Thoracic aorta (tissue), 2 donors: Measurements from ENCODE around the gene COL5A3. TPM values are rescaled to one million over a fixed set of nuclear protein-coding genes. Genes with fewer than 3 reads are reported as not detected.

Experiments used
- ATAC-seq: fragments of 150-250 bp; one replicate; pipeline ENCODE4 v1.8.0; 2017; ENCODE audit warnings: low read depth; ENCODE audit not compliant: insufficient number of reproducible peaks, low FRiP score
- DNase-seq: peaks from one replicate; pipeline ENCODE4 v3.0.0-alpha.2; 2020; ENCODE audit warnings: low spot score
- H3K27ac ChIP-seq, 2 donors: fragments of 200-600 bp; sonication (generic); 1 replicate in 1 of 2; 2 replicates in 1 of 2; pipeline ENCODE4 v1.5.1; 2016; ENCODE audit warnings: mild to moderate bottlenecking in 2 of 2, moderate library complexity in 2 of 2
- H3K27me3 ChIP-seq: fragments of 200-600 bp; sonication (generic); replicated peaks from 2 replicates; pipeline ENCODE4 v1.6.0; 2016; ENCODE audit warnings: mild to moderate bottlenecking; ENCODE audit not compliant: insufficient read depth
- H3K36me3 ChIP-seq: fragments of 200-600 bp; sonication (generic); one replicate; pipeline ENCODE4 v1.5.1; 2016
- H3K4me1 ChIP-seq, 2 donors: fragments of 200-600 bp; sonication (generic); 1 replicate in 1 of 2; 2 replicates in 1 of 2; pipeline versions ENCODE4 v1.5.1 to v1.6.0; 2016; ENCODE audit warnings: low read depth in 2 of 2, mild to moderate bottlenecking in 1 of 2; ENCODE audit not compliant: control insufficient read depth in 1 of 2
- H3K4me3 ChIP-seq: fragments of 200-600 bp; sonication (generic); 2 replicates; pipeline ENCODE4 v1.5.1; 2016; ENCODE audit warnings: mild to moderate bottlenecking
- H3K9me3 ChIP-seq: fragments of 200-600 bp; sonication (generic); 2 replicates; pipeline ENCODE4 v1.5.1; 2016
- CTCF ChIP-seq: fragments of 200-600 bp; sonication (generic); IDR thresholded peaks from one replicate; pipeline ENCODE4 v1.5.1; 2019; ENCODE audit warnings: antibody characterized with exemption
- total RNA-seq, 2 donors: library from RNA; depleted of rRNA; stranded (reverse); fragments of >200 nt; gene quantifications; one replicate each; pipeline versions ENCODE4 v1.1.0 to v1.2.3, GENCODE V29; 2016

COL5A3 gene
- total RNA-seq, 2 donors from 2014 or later, result 11.1 to 14.3 TPM

- no peak for ATAC-seq
- H3K4me3 ChIP-seq, result no peak overlapping the region
- no peaks in the 10 kb centered on the region for H3K9me3 ChIP-seq
- no peak for DNase-seq
- H3K36me3 ChIP-seq, result no peaks in the 10 kb centered on the region
- H3K4me1 ChIP-seq, result no peaks in the 10 kb centered on the region
- H3K27ac ChIP-seq, result no peak overlapping the region
- H3K27me3 ChIP-seq, result no peaks in the 10 kb centered on the region
- TF ChIP-seq CTCF, result no peak
These were observed 41.2 kb downstream of the COL5A3 start for GRCh38 chr19:9968820-9969687.

GRCh38 chr19:9967326-9967725, 43.0 kb downstream of the COL5A3 start:
- H3K4me3 ChIP-seq, result no peak overlapping the region
- TF ChIP-seq CTCF, result no peak
- no peaks in the 10 kb centered on the region for H3K27me3 ChIP-seq
- no peaks in the 10 kb centered on the region for H3K9me3 ChIP-seq
- no peaks in the 10 kb centered on the region for H3K36me3 ChIP-seq
- no peaks in the 10 kb centered on the region for H3K4me1 ChIP-seq
- DNase-seq, result no peak
- no peak for ATAC-seq
- H3K27ac ChIP-seq, result no peak overlapping the region

- Histone ChIP-seq H3K9me3 (no peaks in the 10 kb centered on the region), H3K27ac (no peak overlapping the region), H3K4me1 (no peaks in the 10 kb centered on the region), H3K27me3 (no peaks in the 10 kb centered on the region), H3K36me3 (no peaks in the 10 kb centered on the region), H3K4me3 (no peak overlapping the region)
- DNase-seq (no peak), ATAC-seq (no peak)
- TF ChIP-seq CTCF, result no peak
These were observed 43.9 kb downstream of the COL5A3 start for GRCh38 chr19:9966448-9966847.

GRCh38 chr19:9966024-9966423, 44.3 kb downstream of the COL5A3 start:
- ATAC-seq (no peak), DNase-seq (no peak)
- Histone ChIP-seq H3K27me3 (no peaks in the 10 kb centered on the region), H3K27ac (no peak overlapping the region), H3K36me3 (no peaks in the 10 kb centered on the region), H3K9me3 (no peaks in the 10 kb centered on the region), H3K4me1 (no peaks in the 10 kb centered on the region), H3K4me3 (no peak overlapping the region)
- TF ChIP-seq CTCF, result no peak

- Histone ChIP-seq H3K27me3 (no peaks in the 10 kb centered on the region), H3K27ac (no peak overlapping the region)
These were observed 47.5 kb downstream of the COL5A3 start for GRCh38 chr19:9962623-9963290.

More at GRCh38 chr19:9962623-9963290, 47.5 kb downstream of the COL5A3 start:
- ATAC-seq (no peak), DNase-seq (no peak)
- Histone ChIP-seq H3K9me3 (no peaks in the 10 kb centered on the region), H3K4me1 (no peaks in the 10 kb centered on the region), H3K36me3 (no peaks in the 10 kb centered on the region), H3K4me3 (no peak overlapping the region)
- TF ChIP-seq CTCF, result no peak
